Fibroblast of mammary gland (primary cell): Measurements from ENCODE around the gene TBXAS1.

Source experiments
- DNase-seq: peaks from one replicate; pipeline ENCODE4 v3.0.0-alpha.2; 2010; ENCODE audit warnings: low read depth
- H3K4me3 ChIP-seq: 2 replicates; pipeline ENCODE4 v1.5.1; 2011; ENCODE audit warnings: low read depth, mild to moderate bottlenecking, low read length, moderate library complexity; ENCODE audit not compliant: control insufficient read depth
- CTCF ChIP-seq: conservative IDR thresholded peaks from 2 replicates; pipeline ENCODE4 v1.5.1; 2011; ENCODE audit warnings: low read depth, low read length, inconsistent platforms; ENCODE audit not compliant: control insufficient read depth, insufficient read depth

The TBXAS1 gene

GRCh38 chr7:139915268-139915863 lies 86.3 kb downstream of the TBXAS1 start:
- no peak overlapping the region for H3K4me3 ChIP-seq
- DNase-seq = peak; percentile 53
- TF ChIP-seq CTCF = no peak

GRCh38 chr7:139915864-139916716 lies 87.0 kb downstream of the TBXAS1 start:
- TF ChIP-seq CTCF = no peak
- peak; percentile 100 for DNase-seq
- no peak overlapping the region for H3K4me3 ChIP-seq

- no peak overlapping the region for H3K4me3 ChIP-seq
- TF ChIP-seq CTCF = no peak
- no peak for DNase-seq
These were observed 87.8 kb downstream of the TBXAS1 start for GRCh38 chr7:139916717-139917395.

- no peak for TF ChIP-seq CTCF
- no peak for DNase-seq
- no peak overlapping the region for H3K4me3 ChIP-seq
These were observed 88.8 kb downstream of the TBXAS1 start for GRCh38 chr7:139917851-139918250.

GRCh38 chr7:139918480-139918879 lies 89.4 kb downstream of the TBXAS1 start:
- no peak for TF ChIP-seq CTCF

GRCh38 chr7:139923090-139923489 lies 94.0 kb downstream of the TBXAS1 start:
- no peak for TF ChIP-seq CTCF
- no peak for DNase-seq
- no peak overlapping the region for H3K4me3 ChIP-seq

More at GRCh38 chr7:139918480-139918879, 89.4 kb downstream of the TBXAS1 start:
- H3K4me3 ChIP-seq = no peak overlapping the region
- DNase-seq = no peak
